ENCODE data around the gene TMPO. TPM values are rescaled to one million over a fixed set of nuclear protein-coding genes. Genes with fewer than 3 reads are reported as not detected.
A peak's percentile ranks its signal among the peaks of the same experiment; 100 is the strongest.

TMPO gene
- total and polyA plus RNA-seq, 2 of the 4 experiments (the other 2 are of a cell fraction): 30.0 to 62.0 TPM

DNA sequence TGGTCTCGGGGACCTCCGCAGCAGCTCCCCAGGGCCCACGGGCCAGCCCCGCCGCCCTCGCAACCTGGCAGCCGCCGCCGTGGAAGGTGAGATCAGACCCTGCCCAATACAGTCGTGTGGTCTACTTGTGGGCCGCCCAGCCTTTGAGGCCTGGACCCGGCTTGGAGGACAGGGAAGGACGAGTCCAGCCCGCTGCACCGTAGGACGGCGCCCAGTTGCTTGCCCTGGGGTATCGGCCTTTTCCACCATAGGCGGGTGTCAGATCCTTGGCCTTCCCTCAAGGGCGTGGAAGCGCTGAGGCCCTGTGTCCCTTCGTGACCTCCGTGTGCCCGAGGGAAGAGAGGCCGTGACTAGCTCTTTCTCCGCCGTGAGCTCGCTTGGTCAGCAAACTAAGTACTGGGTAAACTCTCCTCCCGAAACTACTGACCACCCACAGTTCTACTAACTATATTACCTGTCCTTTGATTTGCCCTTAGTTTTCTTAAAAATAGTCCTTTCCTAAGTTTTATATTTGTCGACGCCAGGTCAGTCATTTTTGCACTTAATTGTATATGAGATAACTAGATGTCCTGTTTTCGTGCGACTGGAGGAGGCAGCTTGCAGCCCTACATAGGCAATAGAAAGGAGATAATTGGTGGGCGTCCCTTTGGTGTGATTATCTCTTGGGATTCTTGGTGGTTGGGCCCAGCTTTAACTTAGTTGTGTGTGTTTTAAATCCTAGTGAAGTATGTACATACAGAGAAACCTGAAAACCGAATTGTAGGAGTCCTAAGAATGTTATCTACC lies 78.9 kb downstream of the TMPO start:
- intact Hi-C loops (cut with micrococcal nuclease) (loop anchor here (2.0 to 5.0 kb wide), 4 partner anchors 27 to 92 kb away; partner anchors contain the start of gene TMPO), dilution Hi-C loops (cut with HindIII; ENCODE audit: low sequenced_read_pairs, unreplicated experiment) (no loop called here), in situ Hi-C loops (cut with MboI; ENCODE audit: low sequenced_read_pairs) (no loop called here)
- Histone ChIP-seq H3K27ac (ENCODE audit: insufficient read depth, low read length) (peak overlapping the region; percentile 95), H2AK9ac (replicated peaks; ENCODE audit: low read depth, low read length, poor library complexity) (peak overlapping the region; percentile 98), H3K4me2 (ENCODE audit: low read depth, low read length) (peak overlapping the region; percentile 98), H3K4me1 (ENCODE audit: control insufficient read depth, insufficient read depth, low read length) (peaks cover 5% of the 10 kb centered on the region), H3K9me1 (ENCODE audit: insufficient read depth, low read length) (peaks cover 8% of the 10 kb centered on the region), H4K20me1 (ENCODE audit: insufficient read depth, low read length) (peaks cover 45% of the 10 kb centered on the region), H2BK20ac (ENCODE audit: low read depth, low read length) (no peak overlapping the region), H4K8ac (ENCODE audit: low read depth in 2 of 2, low read length in 2 of 2) (peak overlapping the region; percentile 76 to 88), H3K14ac (replicated peaks; ENCODE audit: low read depth, low read length) (peak overlapping the region; percentile 91), H2BK15ac (ENCODE audit: low read depth, low read length) (no peak overlapping the region), H3K36me3 (ENCODE audit: control insufficient read depth, insufficient read depth, low read length) (peaks cover 24% of the 10 kb centered on the region), H3K4me3 (ENCODE audit: insufficient read depth, low read depth, low read length) (peak overlapping the region; percentile 96), H3K9me3 (ENCODE audit: control insufficient read depth, insufficient read depth, low read length) (no peaks in the 10 kb centered on the region), H2BK5ac (ENCODE audit: low read depth, low read length, poor library complexity, severe bottlenecking) (peak overlapping the region; percentile 80), H2AFZ (replicated peaks; ENCODE audit: low read length, poor library complexity) (peak overlapping the region; percentile 89), H3K18ac (ENCODE audit: low read depth, low read length) (peak overlapping the region; percentile 29; the same call in 1 of the 2 replicates), H3K23ac (ENCODE audit: low read depth, low read length) (peak overlapping the region; percentile 98), H4K5ac (ENCODE audit: low read depth, low read length) (peak overlapping the region; percentile 35), H2AK5ac (ENCODE audit: low read depth, low read length) (peak overlapping the region; percentile 90), H3K56ac (ENCODE audit: extremely low read depth, insufficient read depth, low read length) (peak overlapping the region; percentile 79), H2BK120ac (ENCODE audit: low read depth, low read length) (no peak overlapping the region), H3K27me3 (ENCODE audit: control insufficient read depth, insufficient read depth, low read length) (no peaks in the 10 kb centered on the region), H3K4ac (ENCODE audit: low read depth, low read length) (peak overlapping the region; percentile 86), H3K9ac (ENCODE audit: low read depth, low read length) (peak overlapping the region; percentile 100), H3K79me1 (ENCODE audit: low read depth in 1 of 2, low read length in 2 of 2) (peaks cover 0 to 24% of the 10 kb centered on the region in 2 experiments; a peak in 3 of 4 replicates), H4K91ac (ENCODE audit: insufficient read depth, low read depth, low read length) (peak overlapping the region; percentile 64)
- ATAC-seq (ENCODE audit: low read depth) (peak; percentile 6), DNase-seq (no peak)
- ChIA-PET POLR2A (ENCODE audit: unreplicated experiment) (interaction anchor here (0.6 to 0.7 kb wide), 2 partner anchors 55 to 1532 kb away, joined by 3 read pairs; no protein-coding TSS in a partner anchor), CTCF (interaction anchor here (0.6 to 4.0 kb wide), 3 partner anchors 25 to 60 kb away, joined by 3 to 14 read pairs (median 5); no protein-coding TSS in a partner anchor)
- 1% methylated on average over 20 of the region's 35 CpGs; no CpG with 5 or more reads in 1 of the 2 experiments for WGBS, 2 experiments (ENCODE audit: extremely low coverage in 2 of 2, insufficient read length in 1 of 2)
- no TSS peak for BruUV-seq (replicated peaks)
- TF ChIP-seq CHD1 (IDR thresholded peaks at IDR 0.05; ENCODE audit: low read depth, low read length) (0 out of 2 replicates have a peak, but pooled peaks have one; percentile 57), RCOR1 (IDR thresholded peaks at IDR 0.05; ENCODE audit: insufficient replicate concordance, low read length) (no peak)
